Measurements from ENCODE around the gene ZSCAN12.

The ZSCAN12 gene

DNA sequence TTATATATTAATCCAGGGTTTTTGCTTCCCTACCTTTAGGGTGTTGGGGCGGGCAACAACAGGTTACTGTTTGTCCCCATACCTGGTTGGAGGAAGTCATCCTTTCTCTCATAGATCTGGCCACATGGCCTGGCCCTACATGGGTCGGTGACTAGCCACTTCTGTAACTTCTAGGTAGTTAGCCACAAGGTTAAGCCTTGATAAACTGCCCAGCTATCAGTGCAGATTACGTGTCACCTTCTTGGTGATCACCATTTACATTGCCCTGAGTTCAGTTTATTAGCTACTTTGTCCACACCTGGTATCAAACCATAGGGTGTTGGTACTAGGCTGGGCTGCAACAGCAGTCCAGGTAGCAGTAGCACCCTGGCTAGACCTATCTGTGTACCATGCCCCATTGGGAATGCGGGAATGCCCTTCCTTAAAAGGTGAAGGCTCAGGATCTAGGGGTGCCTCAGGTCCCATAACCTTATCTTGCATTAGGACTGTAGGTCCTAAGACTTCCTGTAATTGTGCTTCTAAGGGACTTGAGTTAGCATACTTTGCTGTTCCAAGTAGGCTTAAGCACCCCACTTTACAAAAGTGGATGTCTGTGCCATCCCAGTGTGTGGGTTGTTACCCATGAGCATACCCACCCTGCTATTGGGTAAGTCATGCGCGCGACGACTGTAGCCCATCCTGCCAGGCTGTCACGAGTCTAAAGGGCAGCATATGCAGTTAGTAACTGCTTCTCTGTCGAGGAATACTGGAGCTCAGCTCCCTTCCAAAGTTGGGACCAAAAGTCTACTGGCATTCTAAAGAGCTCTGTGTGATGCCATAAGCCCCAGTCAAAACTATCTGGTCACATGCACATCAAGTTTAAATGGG, 44.6 kb downstream of the ZSCAN12 start:
- no peak for DNase-seq (ENCODE audit: low read depth in 1 of 2, low spot score in 1 of 2)

- DNase-seq (ENCODE audit: low read depth in 1 of 2, low spot score in 1 of 2), result no peak
These were observed 45.4 kb downstream of the ZSCAN12 start for GRCh38 chr6:28353981-28354676.

- no peak for DNase-seq (ENCODE audit: low read depth in 1 of 2, low spot score in 1 of 2)
These were observed 46.2 kb downstream of the ZSCAN12 start for GRCh38 chr6:28353356-28353755.

DNA sequence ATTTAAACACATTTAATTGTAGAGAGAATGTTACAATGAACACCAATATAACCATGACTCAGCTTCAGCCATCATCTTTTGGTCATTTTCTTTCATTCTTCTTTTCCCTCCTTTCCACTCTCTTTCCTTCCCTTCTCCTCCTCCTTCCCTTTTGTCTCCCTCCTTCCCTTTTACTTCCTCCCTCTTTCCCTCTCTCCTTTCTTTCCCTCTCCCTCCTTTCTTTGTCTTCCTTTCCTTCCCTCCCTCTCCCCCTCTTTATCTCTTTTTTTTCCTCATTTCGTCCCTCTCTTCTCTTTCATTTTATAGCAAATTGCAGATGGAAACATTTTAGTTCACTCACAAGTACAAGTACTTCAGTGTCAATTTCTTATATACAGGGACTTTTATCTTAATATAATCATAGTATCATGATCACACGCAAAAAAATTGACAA, 48.0 kb downstream of the ZSCAN12 start:
- no peak for DNase-seq (ENCODE audit: low read depth in 1 of 2, low spot score in 1 of 2)

- no peak for DNase-seq (ENCODE audit: low read depth in 1 of 2, low spot score in 1 of 2)
These were observed 48.5 kb downstream of the ZSCAN12 start for GRCh38 chr6:28351087-28351486.

- peak; percentile 67 to 72 for DNase-seq (ENCODE audit: low read depth in 1 of 2, low spot score in 1 of 2)
These were observed 49.4 kb downstream of the ZSCAN12 start, which contains the start of gene ZKSCAN3 for GRCh38 chr6:28349892-28350737. Gene ZKSCAN3, plus strand, starts transcription at chr6:28349947. Its CDS starts 9,640 bp downstream, at chr6:28359587.

- DNase-seq (ENCODE audit: low read depth in 1 of 2, low spot score in 1 of 2), result no peak
These were observed 50.1 kb downstream of the ZSCAN12 start for GRCh38 chr6:28349344-28349891.

DNA sequence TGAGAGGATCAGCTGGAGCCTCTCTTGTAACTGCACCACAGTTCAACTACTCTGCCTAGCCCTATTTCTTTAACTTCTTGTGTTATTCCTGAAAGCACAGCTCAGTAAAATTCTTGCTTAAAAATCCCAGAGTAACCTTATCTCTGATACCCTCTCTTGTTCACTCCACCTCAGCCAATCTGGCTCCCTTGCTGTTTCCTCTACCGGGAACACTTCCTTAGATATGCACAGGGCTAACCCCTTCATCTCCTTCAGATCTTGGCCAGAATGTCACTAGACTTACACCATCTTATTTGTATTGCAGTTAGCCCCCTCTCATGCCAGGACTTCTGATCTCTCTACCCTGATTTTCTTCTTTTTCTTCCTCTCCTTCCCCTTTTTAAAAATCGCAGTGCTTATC, 52.4 kb downstream of the ZSCAN12 start:
- DNase-seq (ENCODE audit: low read depth in 1 of 2, low spot score in 1 of 2), result no peak

- no peak for DNase-seq (ENCODE audit: low read depth in 1 of 2, low spot score in 1 of 2)
These were observed 54.3 kb downstream of the ZSCAN12 start for GRCh38 chr6:28345201-28345600.

- no peak for DNase-seq (ENCODE audit: low read depth in 1 of 2, low spot score in 1 of 2)
These were observed 55.5 kb downstream of the ZSCAN12 start for GRCh38 chr6:28343898-28344677.

DNA sequence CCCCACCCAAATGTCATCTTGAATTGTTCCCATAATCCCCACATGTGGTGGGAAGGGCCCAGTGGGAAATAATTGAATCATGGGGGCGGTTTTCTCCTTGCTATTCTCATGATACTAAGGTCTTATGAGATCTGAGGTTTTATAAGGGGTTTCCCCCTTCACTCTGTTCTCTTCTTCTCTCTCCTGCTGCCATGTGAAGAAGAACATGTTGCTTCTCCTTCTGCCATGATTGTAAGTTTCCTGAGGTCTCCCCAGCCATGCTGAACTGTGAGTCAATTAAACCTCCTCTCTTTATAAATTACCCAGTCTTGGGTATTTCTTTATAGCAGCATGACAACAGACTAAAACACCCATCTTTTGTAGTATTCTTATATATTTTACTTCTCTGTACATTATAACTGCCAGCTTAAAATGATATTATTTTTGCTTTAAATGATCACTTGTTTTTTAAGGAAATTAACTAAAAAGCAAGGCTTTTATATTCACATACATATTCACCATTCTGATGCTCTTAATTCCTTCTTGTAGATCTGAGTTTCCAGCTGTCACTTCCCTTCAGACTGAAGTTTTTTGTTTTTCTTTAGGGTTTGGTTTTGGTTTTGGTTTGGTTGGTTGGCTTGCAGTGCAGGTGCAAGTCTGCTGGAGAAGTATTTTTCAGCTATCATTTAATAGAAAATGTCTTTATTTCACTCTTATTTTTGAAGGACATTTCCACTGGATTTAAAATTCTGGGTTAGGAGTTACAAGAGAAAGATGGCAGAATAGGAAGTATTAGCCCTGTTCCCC, 59.0 kb downstream of the ZSCAN12 start:
- no peak for DNase-seq (ENCODE audit: low read depth in 1 of 2, low spot score in 1 of 2)

GRCh38 chr6:28337121-28337520, 62.4 kb downstream of the ZSCAN12 start:
- DNase-seq (ENCODE audit: low read depth in 1 of 2, low spot score in 1 of 2), result no peak

GRCh38 chr6:28336284-28337120, 63.0 kb downstream of the ZSCAN12 start:
- DNase-seq (ENCODE audit: low read depth in 1 of 2, low spot score in 1 of 2), result no peak

- DNase-seq (ENCODE audit: low read depth in 1 of 2, low spot score in 1 of 2), result peak; percentile 53 to 61
These were observed 63.8 kb downstream of the ZSCAN12 start, which contains the start of gene ZSCAN31 for GRCh38 chr6:28335564-28336283. Gene ZSCAN31, minus strand, starts transcription at chr6:28336148. Its CDS starts 6,465 bp downstream, at chr6:28329683.

DNA sequence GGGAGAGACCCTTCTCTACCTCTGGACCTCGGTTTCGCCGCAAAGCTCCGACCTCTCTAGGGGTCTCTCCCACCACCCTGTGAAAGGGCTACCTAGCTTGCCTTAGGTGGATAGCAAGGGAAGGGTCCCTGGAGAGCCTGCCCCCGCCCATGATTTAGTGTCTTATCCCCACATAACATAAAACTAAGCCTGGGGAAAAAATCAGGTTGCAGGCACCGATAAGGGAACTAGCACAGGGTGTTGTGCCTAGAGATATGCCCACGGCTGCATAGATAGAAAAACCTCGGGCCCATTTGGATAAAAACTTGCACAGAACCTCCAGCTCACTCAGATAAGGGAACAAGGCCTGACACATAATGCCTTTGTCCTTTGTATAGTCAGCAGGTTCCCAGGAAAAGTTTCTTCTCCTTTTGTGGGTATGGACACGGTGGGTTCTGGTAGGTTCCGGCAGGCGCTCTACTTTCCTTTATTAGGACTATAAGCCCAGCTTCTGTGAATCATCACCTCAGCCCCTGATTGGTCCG, 64.4 kb downstream of the ZSCAN12 start:
- no peak for DNase-seq (ENCODE audit: low read depth in 1 of 2, low spot score in 1 of 2)

GRCh38 chr6:28334286-28335039, 65.1 kb downstream of the ZSCAN12 start:
- no peak for DNase-seq (ENCODE audit: low read depth in 1 of 2, low spot score in 1 of 2)

- no peak for DNase-seq (ENCODE audit: low read depth in 1 of 2, low spot score in 1 of 2)
These were observed 65.9 kb downstream of the ZSCAN12 start for GRCh38 chr6:28333599-28334018.

Measured in activated T-helper 1 cell treated with anti-CD3 and anti-CD28 coated beads, Interleukin-2, amount 50 U/mL, for 16 hours (primary cell).